Measurements from ENCODE around the gene PHF14.
A peak's percentile ranks its signal among the peaks of the same experiment; 100 is the strongest.

Gene PHF14

DNA sequence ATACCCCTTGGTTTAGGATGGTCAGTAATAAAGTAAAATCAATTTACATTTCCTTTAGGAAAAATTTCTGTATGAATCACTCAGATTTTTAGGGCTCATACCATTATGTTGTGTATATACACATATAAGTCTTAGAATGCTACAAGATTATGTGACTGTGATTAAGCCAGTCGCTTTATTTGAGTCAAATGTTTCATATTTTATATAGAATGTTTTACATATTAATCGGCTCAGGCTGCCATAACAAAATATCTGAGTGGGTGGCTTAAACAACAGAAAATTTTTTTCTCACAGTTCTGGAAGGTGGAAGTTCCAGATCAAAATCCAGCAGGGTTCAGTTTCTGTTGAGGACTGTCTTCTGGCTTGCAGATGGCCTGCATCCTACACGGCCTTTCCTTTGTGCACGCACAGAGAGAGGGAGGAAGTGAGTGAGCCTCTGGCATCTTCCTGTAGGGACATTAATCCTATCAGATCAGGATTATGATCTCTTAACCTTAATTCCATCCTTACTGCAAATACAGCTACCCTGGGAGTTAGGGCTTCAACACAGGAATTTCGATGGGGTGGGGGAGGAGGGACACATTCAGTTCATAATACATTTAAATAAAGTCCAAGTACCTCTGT lies 198.0 kb downstream of the PHF14 start:
- no peak for DNase-seq (ENCODE audit: low read depth, low spot score)
- no peak overlapping the region for H3K27ac ChIP-seq (ENCODE audit: low read length)
- no CpG with 5 or more reads among the region's 5 CpGs for WGBS (ENCODE audit: insufficient coverage, insufficient read length)
- no peaks in the 10 kb centered on the region for H3K9me3 ChIP-seq (ENCODE audit: control insufficient read depth, insufficient read depth, low read length)
- H3K27me3 ChIP-seq (ENCODE audit: control insufficient read depth, insufficient read depth, low read length) = no peaks in the 10 kb centered on the region
- H3K4me1 ChIP-seq (ENCODE audit: control insufficient read depth, insufficient read depth, low read length) = no peaks in the 10 kb centered on the region
- no peaks in the 10 kb centered on the region for H3K36me3 ChIP-seq (ENCODE audit: control insufficient read depth, insufficient read depth, low read length)
- no peak overlapping the region for H3K4me3 ChIP-seq (ENCODE audit: low read length)

DNA sequence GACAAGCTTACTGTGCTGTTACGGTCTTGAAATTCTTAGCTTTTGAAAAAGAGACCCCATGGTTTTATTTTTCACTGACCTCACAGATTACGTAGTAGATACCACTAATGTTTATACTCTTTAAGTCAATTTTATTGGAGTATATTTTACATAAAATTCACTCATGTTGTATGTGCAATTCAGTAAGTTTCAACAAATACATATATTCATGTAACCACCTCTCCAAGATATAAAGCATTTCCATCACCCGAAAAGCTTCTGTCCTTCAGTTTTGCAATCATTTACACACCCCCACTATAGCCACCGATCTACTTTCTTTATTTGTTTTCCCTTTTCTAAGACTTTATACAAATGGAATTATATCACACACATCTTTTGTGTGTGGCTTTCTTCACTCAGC lies 199.2 kb downstream of the PHF14 start:
- WGBS (ENCODE audit: insufficient coverage, insufficient read length) = no CpG with 5 or more reads among the region's 4 CpGs

GRCh38 chr7:11175371-11175770 lies 201.7 kb downstream of the PHF14 start:
- Histone ChIP-seq H3K4me1 (ENCODE audit: control insufficient read depth, insufficient read depth, low read length) (no peaks in the 10 kb centered on the region), H3K27ac (ENCODE audit: low read length) (no peak overlapping the region), H3K27me3 (ENCODE audit: control insufficient read depth, insufficient read depth, low read length) (no peaks in the 10 kb centered on the region), H3K4me3 (ENCODE audit: low read length) (no peak overlapping the region), H3K36me3 (ENCODE audit: control insufficient read depth, insufficient read depth, low read length) (no peaks in the 10 kb centered on the region), H3K9me3 (ENCODE audit: control insufficient read depth, insufficient read depth, low read length) (no peaks in the 10 kb centered on the region)
- no peak for DNase-seq (ENCODE audit: low read depth, low spot score)
- no CpG with 5 or more reads among the region's 3 CpGs for WGBS (ENCODE audit: insufficient coverage, insufficient read length)

More for the DNA sequence above, 199.2 kb downstream of the PHF14 start:
- Histone ChIP-seq H3K4me3 (ENCODE audit: low read length) (no peak overlapping the region), H3K4me1 (ENCODE audit: control insufficient read depth, insufficient read depth, low read length) (no peaks in the 10 kb centered on the region), H3K9me3 (ENCODE audit: control insufficient read depth, insufficient read depth, low read length) (no peaks in the 10 kb centered on the region), H3K36me3 (ENCODE audit: control insufficient read depth, insufficient read depth, low read length) (no peaks in the 10 kb centered on the region), H3K27me3 (ENCODE audit: control insufficient read depth, insufficient read depth, low read length) (no peaks in the 10 kb centered on the region), H3K27ac (ENCODE audit: low read length) (no peak overlapping the region)
- DNase-seq (ENCODE audit: low read depth, low spot score) = no peak

DNA sequence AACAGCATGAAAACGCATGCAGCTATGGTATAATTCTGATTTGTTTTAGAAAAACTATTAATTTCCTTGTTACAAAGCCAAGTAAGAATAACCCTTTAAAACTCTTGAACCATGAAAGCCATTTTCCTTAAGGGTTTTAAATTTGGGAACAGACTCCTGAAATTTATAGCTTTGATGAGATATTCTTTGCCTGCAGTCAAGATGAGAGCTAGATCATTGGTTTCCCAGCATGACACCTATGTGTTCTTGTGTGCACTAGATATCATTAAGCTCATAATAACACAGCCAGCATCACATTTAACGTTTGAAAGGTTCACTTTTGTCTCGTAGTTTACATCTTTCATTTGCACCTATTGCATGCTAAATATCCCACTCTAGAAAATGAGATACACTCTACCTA lies 202.2 kb downstream of the PHF14 start:
- Histone ChIP-seq H3K4me3 (ENCODE audit: low read length) (no peak overlapping the region), H3K27ac (ENCODE audit: low read length) (no peak overlapping the region)
- DNase-seq (ENCODE audit: low read depth, low spot score) = no peak

GRCh38 chr7:11176985-11177555 lies 203.4 kb downstream of the PHF14 start:
- no CpG with 5 or more reads among the region's 1 CpG for WGBS (ENCODE audit: insufficient coverage, insufficient read length)
- no peaks in the 10 kb centered on the region for H3K36me3 ChIP-seq (ENCODE audit: control insufficient read depth, insufficient read depth, low read length)
- H3K9me3 ChIP-seq (ENCODE audit: control insufficient read depth, insufficient read depth, low read length) = no peaks in the 10 kb centered on the region
- H3K27me3 ChIP-seq (ENCODE audit: control insufficient read depth, insufficient read depth, low read length) = peaks cover 5% of the 10 kb centered on the region
- DNase-seq (ENCODE audit: low read depth, low spot score) = no peak
- no peaks in the 10 kb centered on the region for H3K4me1 ChIP-seq (ENCODE audit: control insufficient read depth, insufficient read depth, low read length)
- H3K27ac ChIP-seq (ENCODE audit: low read length) = no peak overlapping the region
- no peak overlapping the region for H3K4me3 ChIP-seq (ENCODE audit: low read length)

More for the DNA sequence above, 202.2 kb downstream of the PHF14 start:
- Histone ChIP-seq H3K4me1 (ENCODE audit: control insufficient read depth, insufficient read depth, low read length) (no peaks in the 10 kb centered on the region), H3K27me3 (ENCODE audit: control insufficient read depth, insufficient read depth, low read length) (no peaks in the 10 kb centered on the region), H3K36me3 (ENCODE audit: control insufficient read depth, insufficient read depth, low read length) (no peaks in the 10 kb centered on the region), H3K9me3 (ENCODE audit: control insufficient read depth, insufficient read depth, low read length) (no peaks in the 10 kb centered on the region)
- no CpG with 5 or more reads among the region's 3 CpGs for WGBS (ENCODE audit: insufficient coverage, insufficient read length)

- Histone ChIP-seq H3K4me3 (ENCODE audit: low read length) (no peak overlapping the region), H3K27me3 (ENCODE audit: control insufficient read depth, insufficient read depth, low read length) (peaks cover 8% of the 10 kb centered on the region), H3K9me3 (ENCODE audit: control insufficient read depth, insufficient read depth, low read length) (no peaks in the 10 kb centered on the region), H3K27ac (ENCODE audit: low read length) (no peak overlapping the region), H3K36me3 (ENCODE audit: control insufficient read depth, insufficient read depth, low read length) (no peaks in the 10 kb centered on the region), H3K4me1 (ENCODE audit: control insufficient read depth, insufficient read depth, low read length) (no peaks in the 10 kb centered on the region)
- WGBS (ENCODE audit: insufficient coverage, insufficient read length) = 100% methylated on average over 1 of the region's 3 CpGs
- DNase-seq (ENCODE audit: low read depth, low spot score) = no peak
Measured at GRCh38 chr7:11177793-11178192, 204.1 kb downstream of the PHF14 start.

DNA sequence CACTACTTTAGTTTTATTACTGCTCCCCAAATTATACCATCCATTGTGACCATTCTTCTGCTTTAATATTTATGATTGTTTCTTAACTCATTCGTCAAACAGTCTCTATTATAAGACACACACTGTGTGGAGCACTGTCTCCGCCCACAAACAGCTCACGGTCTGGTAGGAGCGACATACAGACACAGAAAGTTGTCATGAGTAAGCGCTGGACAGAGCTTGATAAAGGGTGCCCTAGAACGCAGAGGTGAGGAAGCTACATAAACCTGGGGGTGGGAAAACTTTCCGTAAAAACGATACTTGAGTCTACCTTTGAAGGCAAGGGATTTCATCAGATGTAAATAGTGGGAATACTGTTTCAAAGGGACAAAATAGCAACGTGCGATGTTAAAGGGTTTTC lies 207.9 kb downstream of the PHF14 start:
- Histone ChIP-seq H3K27me3 (ENCODE audit: control insufficient read depth, insufficient read depth, low read length) (peaks cover 28% of the 10 kb centered on the region), H3K36me3 (ENCODE audit: control insufficient read depth, insufficient read depth, low read length) (no peaks in the 10 kb centered on the region), H3K27ac (ENCODE audit: low read length) (no peak overlapping the region), H3K4me3 (ENCODE audit: low read length) (no peak overlapping the region), H3K9me3 (ENCODE audit: control insufficient read depth, insufficient read depth, low read length) (peaks cover 2% of the 10 kb centered on the region), H3K4me1 (ENCODE audit: control insufficient read depth, insufficient read depth, low read length) (no peaks in the 10 kb centered on the region)
- WGBS (ENCODE audit: insufficient coverage, insufficient read length) = no CpG with 5 or more reads among the region's 10 CpGs
- no peak for DNase-seq (ENCODE audit: low read depth, low spot score)

DNA sequence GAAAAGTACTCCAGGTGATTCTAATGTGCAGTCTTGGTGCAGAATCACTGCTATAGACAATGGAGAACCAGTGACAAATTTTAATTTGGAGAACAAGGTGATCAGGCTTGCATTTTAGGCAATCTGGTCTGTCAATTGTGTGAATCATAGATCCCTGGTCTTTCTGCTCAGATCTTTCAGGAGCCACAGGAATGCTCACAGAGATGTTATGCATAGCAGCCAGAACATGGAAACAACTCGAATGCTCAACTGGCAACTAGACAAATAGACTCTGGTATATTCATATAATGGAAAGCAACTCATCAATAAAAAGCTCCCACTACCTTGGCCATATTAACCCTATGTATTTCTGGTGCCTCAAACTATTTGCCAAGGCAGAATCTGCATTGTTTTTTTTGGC lies 209.1 kb downstream of the PHF14 start:
- peaks cover 39% of the 10 kb centered on the region for H3K27me3 ChIP-seq (ENCODE audit: control insufficient read depth, insufficient read depth, low read length)
- WGBS (ENCODE audit: insufficient coverage, insufficient read length) = no CpG with 5 or more reads among the region's 1 CpG
- H3K27ac ChIP-seq (ENCODE audit: low read length) = no peak overlapping the region
- H3K9me3 ChIP-seq (ENCODE audit: control insufficient read depth, insufficient read depth, low read length) = peaks cover 2% of the 10 kb centered on the region
- no peak for DNase-seq (ENCODE audit: low read depth, low spot score)
- H3K4me1 ChIP-seq (ENCODE audit: control insufficient read depth, insufficient read depth, low read length) = no peaks in the 10 kb centered on the region
- H3K4me3 ChIP-seq (ENCODE audit: low read length) = no peak overlapping the region
- H3K36me3 ChIP-seq (ENCODE audit: control insufficient read depth, insufficient read depth, low read length) = no peaks in the 10 kb centered on the region

DNA sequence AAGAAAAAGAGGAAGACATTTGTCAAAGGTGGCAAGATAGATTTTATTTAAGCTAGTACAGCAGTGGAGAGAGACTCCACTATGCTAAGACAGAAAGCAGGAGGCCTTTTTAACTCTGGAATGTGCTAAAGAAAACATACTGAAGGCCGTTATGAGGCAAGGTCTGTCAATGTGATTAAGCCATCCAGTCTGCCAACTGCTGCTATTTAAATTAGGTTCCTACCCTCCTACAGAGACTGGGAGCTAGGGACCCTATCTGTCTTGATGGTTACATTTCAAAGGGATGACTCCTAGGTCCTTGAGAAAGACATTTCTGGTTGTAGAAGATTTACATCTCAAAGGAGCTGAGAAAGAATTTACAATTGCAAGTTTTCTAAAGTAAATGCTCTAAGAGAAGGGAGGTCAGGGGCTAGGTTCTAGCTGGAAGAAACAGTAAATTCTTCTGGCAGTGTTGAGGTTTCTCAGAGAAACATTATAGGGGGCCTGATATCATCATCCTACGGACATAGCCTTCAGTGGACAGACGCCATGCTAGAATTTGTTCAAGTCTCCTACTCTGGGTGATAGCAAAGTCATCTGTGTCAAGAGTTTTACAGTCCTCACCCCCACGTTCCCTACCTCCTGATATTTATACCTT lies 211.6 kb downstream of the PHF14 start:
- peaks cover 44% of the 10 kb centered on the region for H3K27me3 ChIP-seq (ENCODE audit: control insufficient read depth, insufficient read depth, low read length)
- no CpG with 5 or more reads among the region's 4 CpGs for WGBS (ENCODE audit: insufficient coverage, insufficient read length)
- DNase-seq (ENCODE audit: low read depth, low spot score) = peak; percentile 45
- H3K4me3 ChIP-seq (ENCODE audit: low read length) = no peak overlapping the region
- peaks cover 2% of the 10 kb centered on the region for H3K9me3 ChIP-seq (ENCODE audit: control insufficient read depth, insufficient read depth, low read length)
- H3K36me3 ChIP-seq (ENCODE audit: control insufficient read depth, insufficient read depth, low read length) = no peaks in the 10 kb centered on the region
- no peaks in the 10 kb centered on the region for H3K4me1 ChIP-seq (ENCODE audit: control insufficient read depth, insufficient read depth, low read length)
- H3K27ac ChIP-seq (ENCODE audit: low read length) = no peak overlapping the region

DNA sequence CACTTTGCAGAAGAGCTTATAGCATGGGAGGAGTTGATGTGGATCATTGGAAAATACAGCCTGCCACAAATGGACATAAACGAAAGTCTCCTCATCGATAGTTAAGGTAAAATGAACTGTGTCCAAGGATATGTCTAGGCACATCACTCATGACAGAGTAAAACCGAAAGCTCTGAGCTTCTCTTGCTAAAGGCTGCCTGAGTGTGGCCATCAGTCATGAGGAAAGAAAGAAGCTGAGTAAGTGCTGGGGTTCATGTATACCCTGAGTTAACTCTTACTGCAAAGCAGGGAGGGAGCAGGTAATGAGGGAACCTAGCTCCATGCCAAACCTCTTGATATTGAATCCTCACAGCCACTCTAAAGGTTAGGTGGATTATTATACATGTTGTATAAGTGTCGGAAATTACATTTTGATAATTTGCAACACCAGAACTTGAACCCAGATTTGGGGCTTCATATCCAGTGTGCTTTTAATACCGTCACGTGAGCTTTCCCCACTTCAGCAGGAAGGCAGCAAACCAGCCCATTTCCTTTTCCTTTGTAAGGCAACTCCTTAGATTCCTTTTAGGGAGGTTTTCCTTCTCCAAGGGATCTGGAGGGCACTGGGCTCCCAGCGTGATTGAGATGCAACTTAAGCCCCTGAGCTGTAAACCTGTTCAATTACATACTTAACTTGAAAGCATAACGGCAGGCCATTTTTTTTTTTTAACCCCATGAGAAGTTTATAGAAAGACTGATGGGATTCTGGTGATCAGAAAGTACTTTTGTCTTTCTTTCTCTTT lies 215.0 kb downstream of the PHF14 start:
- WGBS (ENCODE audit: insufficient coverage, insufficient read length) = no CpG with 5 or more reads among the region's 8 CpGs
- Histone ChIP-seq H3K4me3 (ENCODE audit: low read length) (no peak overlapping the region), H3K36me3 (ENCODE audit: control insufficient read depth, insufficient read depth, low read length) (no peaks in the 10 kb centered on the region), H3K9me3 (ENCODE audit: control insufficient read depth, insufficient read depth, low read length) (peaks cover 2% of the 10 kb centered on the region), H3K27me3 (ENCODE audit: control insufficient read depth, insufficient read depth, low read length) (peaks cover 27% of the 10 kb centered on the region), H3K4me1 (ENCODE audit: control insufficient read depth, insufficient read depth, low read length) (peaks cover 2% of the 10 kb centered on the region; the same call in 1 of the 2 replicates), H3K27ac (ENCODE audit: low read length) (no peak overlapping the region)
- DNase-seq (ENCODE audit: low read depth, low spot score) = no peak
